Right atrium auricular region (tissue), 2 donors: Measurements from ENCODE around the gene SCGB1A1. TPM values are rescaled to one million over a fixed set of nuclear protein-coding genes. Genes with fewer than 3 reads are reported as not detected.

ENCODE experiments used
- DNase-seq: peaks from one replicate; pipeline ENCODE4 v3.0.0-alpha.2; 2019; ENCODE audit warnings: low spot score
- H3K27ac ChIP-seq, 2 donors: fragments of 200-600 bp; sonication (generic); 1 replicate in 1 of 2; 2 replicates in 1 of 2; pipeline ENCODE4 v1.5.1; 2016 to 2019
- H3K27me3 ChIP-seq, 2 donors: fragments of 200-600 bp; sonication (generic); one replicate each; pipeline versions ENCODE4 v1.5.1 to v1.6.0; 2017 to 2019
- H3K36me3 ChIP-seq: fragments of 200-600 bp; sonication (generic); one replicate; pipeline ENCODE4 v1.5.1; 2016
- H3K4me1 ChIP-seq, 2 donors: fragments of 200-600 bp; sonication (generic); one replicate each; pipeline versions ENCODE4 v1.5.1 to v1.6.0; 2017 to 2019
- H3K4me3 ChIP-seq, 2 donors: fragments of 200-600 bp; sonication (generic); 1 replicate in 1 of 2; 2 replicates in 1 of 2; pipeline ENCODE4 v1.5.1; 2017 to 2019; ENCODE audit warnings: mild to moderate bottlenecking in 1 of 2, moderate library complexity in 1 of 2
- H3K9me3 ChIP-seq, 2 donors: fragments of 200-600 bp; sonication (generic); one replicate each; pipeline ENCODE4 v1.5.1; 2019
- CTCF ChIP-seq, 2 donors: fragments of 200-600 bp; sonication (generic); IDR thresholded peaks; one replicate each; pipeline ENCODE4 v1.5.1; 2019; ENCODE audit warnings: antibody characterized with exemption in 2 of 2
- total RNA-seq, 2 donors: library from RNA; depleted of rRNA; stranded (reverse); fragments of >200 nt; gene quantifications; one replicate each; pipeline ENCODE4 v1.1.0, GENCODE V29; 2016

Gene SCGB1A1
- total RNA-seq, 2 donors from 2014 or later, result not detected

GRCh38 chr11:62452839-62453468, 34.1 kb downstream of the SCGB1A1 start:
- no peak for TF ChIP-seq CTCF (IDR thresholded peaks at IDR 0.05)
- H3K9me3 ChIP-seq, result peaks cover 0 to 5% of the 10 kb centered on the region in 2 donors
- no peak overlapping the region for H3K27ac ChIP-seq
- H3K36me3 ChIP-seq, result no peaks in the 10 kb centered on the region
- DNase-seq, result no peak
- H3K27me3 ChIP-seq, result no peaks in the 10 kb centered on the region
- no peak overlapping the region for H3K4me3 ChIP-seq
- H3K4me1 ChIP-seq, result no peaks in the 10 kb centered on the region

- DNase-seq, result no peak
- Histone ChIP-seq H3K36me3 (no peaks in the 10 kb centered on the region), H3K4me3 (no peak overlapping the region), H3K27me3 (no peaks in the 10 kb centered on the region), H3K9me3 (peaks cover 0 to 5% of the 10 kb centered on the region in 2 donors), H3K4me1 (peaks cover 0 to under 1% of the 10 kb centered on the region in 2 donors), H3K27ac (no peak overlapping the region)
- no peak for TF ChIP-seq CTCF (IDR thresholded peaks at IDR 0.05)
Observed at GRCh38 chr11:62456630-62457029, 37.8 kb downstream of the SCGB1A1 start.

GRCh38 chr11:62457478-62457877, 38.6 kb downstream of the SCGB1A1 start:
- H3K27me3 ChIP-seq, result no peaks in the 10 kb centered on the region
- H3K27ac ChIP-seq, result no peak overlapping the region
- H3K9me3 ChIP-seq, result peaks cover 0 to 5% of the 10 kb centered on the region in 2 donors
- DNase-seq, result no peak
- H3K36me3 ChIP-seq, result no peaks in the 10 kb centered on the region
- peaks cover 0 to 7% of the 10 kb centered on the region in 2 donors for H3K4me1 ChIP-seq
- H3K4me3 ChIP-seq, result no peak overlapping the region
- no peak for TF ChIP-seq CTCF (IDR thresholded peaks at IDR 0.05)

GRCh38 chr11:62458212-62459002, 39.6 kb downstream of the SCGB1A1 start:
- H3K27ac ChIP-seq, result no peak overlapping the region
- no peak for DNase-seq
- TF ChIP-seq CTCF (IDR thresholded peaks at IDR 0.05), result no peak

GRCh38 chr11:62459080-62459479, 40.2 kb downstream of the SCGB1A1 start:
- no peak for DNase-seq
- no peak for TF ChIP-seq CTCF (IDR thresholded peaks at IDR 0.05)
- H3K9me3 ChIP-seq, result peaks cover 0 to 5% of the 10 kb centered on the region in 2 donors
- peaks cover 0 to 7% of the 10 kb centered on the region in 2 donors for H3K4me1 ChIP-seq
- no peaks in the 10 kb centered on the region for H3K27me3 ChIP-seq
- no peaks in the 10 kb centered on the region for H3K36me3 ChIP-seq
- no peak overlapping the region for H3K27ac ChIP-seq
- H3K4me3 ChIP-seq, result no peak overlapping the region

More at GRCh38 chr11:62458212-62459002, 39.6 kb downstream of the SCGB1A1 start:
- Histone ChIP-seq H3K36me3 (no peaks in the 10 kb centered on the region), H3K27me3 (no peaks in the 10 kb centered on the region), H3K4me3 (no peak overlapping the region), H3K9me3 (peaks cover 0 to 5% of the 10 kb centered on the region in 2 donors), H3K4me1 (peaks cover 0 to 7% of the 10 kb centered on the region in 2 donors)
